BJ (cell line): Measurements from ENCODE around the gene SPN. TPM values are rescaled to one million over a fixed set of nuclear protein-coding genes. Genes with fewer than 3 reads are reported as not detected.

Experiments
- CTCF ChIA-PET: fragments of 350-600 bp; formaldehyde crosslinking; extraction: SDS; loops from one replicate; lab custom pipeline; 2021; ENCODE audit warnings: antibody characterized with exemption, inconsistent platforms; lab: Yijun Ruan, JAX
- POLR2A ChIA-PET: fragments of 300-600 bp; sonication (Branson Sonifier 250); formaldehyde crosslinking; extraction: SDS; loops from one replicate; lab custom pipeline; 2021; ENCODE audit warnings: antibody characterized with exemption; lab: Charles Lee
- DNase-seq: peaks from one replicate; pipeline ENCODE4 v3.0.0-alpha.2; 2011; ENCODE audit warnings: low read depth
- H3K27me3 ChIP-seq: 2 replicates; pipeline ENCODE4 v1.6.0; 2011; ENCODE audit warnings: low read length; ENCODE audit not compliant: control insufficient read depth, insufficient read depth
- H3K36me3 ChIP-seq: 2 replicates; pipeline ENCODE4 v1.5.1; 2011; ENCODE audit warnings: low read length; ENCODE audit not compliant: control insufficient read depth, insufficient read depth
- H3K4me3 ChIP-seq: 2 replicates; pipeline ENCODE4 v1.5.1; 2011; ENCODE audit warnings: low read depth, mild to moderate bottlenecking, control low read depth, low read length
- CTCF ChIP-seq: IDR thresholded peaks from 2 replicates; pipeline ENCODE4 v1.5.1; 2011; ENCODE audit warnings: low read depth, mild to moderate bottlenecking, control low read depth, inconsistent platforms, low read length, moderate library complexity; ENCODE audit not compliant: insufficient read depth
- polyA plus RNA-seq: library from polyadenylated mRNA; depleted of rRNA; stranded (reverse); fragments of >200 nt; gene quantifications from 2 replicates; pipeline ENCODE4 v1.2.3, GENCODE V29; 2011

The SPN gene
- polyA plus RNA-seq, 1 experiment: not detected

- no peak for DNase-seq
- peaks cover 2% of the 10 kb centered on the region; the same call in 1 of the 2 replicates for H3K27me3 ChIP-seq
- no peak for TF ChIP-seq CTCF
- no peak overlapping the region for H3K4me3 ChIP-seq
- CTCF ChIA-PET: interaction anchor here (1.4 kb wide), 1 partner anchor 17 kb away, joined by 3 read pairs; no protein-coding TSS in a partner anchor
- H3K36me3 ChIP-seq: no peaks in the 10 kb centered on the region
- POLR2A ChIA-PET: no interaction called here
Measured at GRCh38 chr16:29667755-29668154, 4.7 kb downstream of the SPN start.

- ChIA-PET POLR2A (no interaction called here), CTCF (interaction anchor here (0.5 to 1.4 kb wide), 3 partner anchors 16 to 1052 kb away, joined by 3 read pairs; no protein-coding TSS in a partner anchor)
- H3K27me3 ChIP-seq: peaks cover 2% of the 10 kb centered on the region; the same call in 1 of the 2 replicates
- no peak for DNase-seq
- H3K36me3 ChIP-seq: no peaks in the 10 kb centered on the region
- no peak overlapping the region for H3K4me3 ChIP-seq
- no peak for TF ChIP-seq CTCF
Measured at GRCh38 chr16:29668267-29668666, 5.2 kb downstream of the SPN start.

GRCh38 chr16:29673501-29673900 is 10.5 kb downstream of the SPN start:
- Histone ChIP-seq H3K27me3 (no peaks in the 10 kb centered on the region), H3K4me3 (no peak overlapping the region), H3K36me3 (no peaks in the 10 kb centered on the region)
- POLR2A ChIA-PET: no interaction called here
- CTCF ChIA-PET: interaction anchor here (0.7 kb wide), 1 partner anchor 18 kb away, joined by 3 read pairs; no protein-coding TSS in a partner anchor
- DNase-seq: no peak
- TF ChIP-seq CTCF: no peak

- ChIA-PET POLR2A (no interaction called here), CTCF (interaction anchor here (0.7 kb wide), 1 partner anchor 17 kb away, joined by 3 read pairs; no protein-coding TSS in a partner anchor)
Measured at GRCh38 chr16:29674188-29674587, 11.1 kb downstream of the SPN start.

More at GRCh38 chr16:29674188-29674587, 11.1 kb downstream of the SPN start:
- Histone ChIP-seq H3K4me3 (no peak overlapping the region), H3K36me3 (no peaks in the 10 kb centered on the region), H3K27me3 (no peaks in the 10 kb centered on the region)
- no peak for TF ChIP-seq CTCF
- no peak for DNase-seq
